NK-92 (cell line): ENCODE measurements around the gene SCAPER.
"Not testable (repeated sequence)": the region's sequence is repeated elsewhere in the genome, so short reads cannot be mapped to it uniquely, and the experiment has no call there.

Experiments used
- DNase-seq: peaks from one replicate; lab custom pipeline; 2025; ENCODE audit not compliant: unreplicated experiment; lab: John Stamatoyannopoulos, UW

SCAPER gene

DNA sequence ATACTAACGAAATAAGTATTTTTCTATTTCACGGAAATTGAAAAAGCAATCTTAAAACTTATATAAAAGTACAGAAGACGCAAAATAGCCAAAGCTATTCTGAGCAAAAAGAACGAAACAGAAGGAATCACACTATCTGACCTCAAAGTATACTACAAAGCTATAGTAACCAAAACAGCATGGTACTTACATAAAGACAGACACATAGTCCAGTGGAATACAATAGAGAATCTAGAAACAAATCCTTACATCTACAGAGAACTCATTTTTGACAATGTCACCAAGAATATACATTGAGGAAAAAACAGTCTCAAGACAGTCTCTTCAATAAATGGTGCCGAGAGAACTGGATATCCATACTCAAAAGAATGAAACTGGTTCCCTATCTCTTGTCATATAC lies 322.6 kb downstream of the SCAPER start:
- DNase-seq, result no peak

DNA sequence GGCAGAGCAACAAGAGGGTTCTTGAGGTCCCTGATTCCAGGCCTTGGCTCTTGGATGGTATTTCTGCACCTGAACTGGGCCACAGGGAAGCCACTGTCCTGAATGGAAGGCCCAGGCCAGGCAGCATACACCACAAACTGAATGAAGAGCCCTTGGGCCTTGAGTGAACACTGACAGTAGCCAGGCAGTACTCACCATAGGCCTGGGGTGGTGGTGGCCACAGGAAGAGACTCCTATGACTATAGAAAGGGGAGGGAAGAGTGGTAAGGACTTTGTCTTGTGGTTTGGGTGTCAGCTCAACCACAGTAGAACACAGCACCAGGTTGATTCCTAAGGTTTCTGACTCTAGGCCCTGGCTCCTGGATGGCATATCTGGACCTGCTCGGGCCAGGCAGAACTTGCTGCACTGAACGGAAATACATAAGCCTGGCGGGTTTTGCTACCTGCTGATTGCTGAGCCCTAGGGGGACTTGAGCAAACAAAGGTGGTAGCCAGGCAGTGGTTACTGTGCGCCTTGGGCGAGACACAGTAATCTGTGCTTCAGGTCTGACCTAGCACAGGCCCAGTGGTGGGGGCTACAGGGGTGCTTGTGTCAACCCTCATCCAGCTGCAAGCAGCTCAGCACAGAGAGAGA lies 327.1 kb downstream of the SCAPER start:
- no peak for DNase-seq

DNA sequence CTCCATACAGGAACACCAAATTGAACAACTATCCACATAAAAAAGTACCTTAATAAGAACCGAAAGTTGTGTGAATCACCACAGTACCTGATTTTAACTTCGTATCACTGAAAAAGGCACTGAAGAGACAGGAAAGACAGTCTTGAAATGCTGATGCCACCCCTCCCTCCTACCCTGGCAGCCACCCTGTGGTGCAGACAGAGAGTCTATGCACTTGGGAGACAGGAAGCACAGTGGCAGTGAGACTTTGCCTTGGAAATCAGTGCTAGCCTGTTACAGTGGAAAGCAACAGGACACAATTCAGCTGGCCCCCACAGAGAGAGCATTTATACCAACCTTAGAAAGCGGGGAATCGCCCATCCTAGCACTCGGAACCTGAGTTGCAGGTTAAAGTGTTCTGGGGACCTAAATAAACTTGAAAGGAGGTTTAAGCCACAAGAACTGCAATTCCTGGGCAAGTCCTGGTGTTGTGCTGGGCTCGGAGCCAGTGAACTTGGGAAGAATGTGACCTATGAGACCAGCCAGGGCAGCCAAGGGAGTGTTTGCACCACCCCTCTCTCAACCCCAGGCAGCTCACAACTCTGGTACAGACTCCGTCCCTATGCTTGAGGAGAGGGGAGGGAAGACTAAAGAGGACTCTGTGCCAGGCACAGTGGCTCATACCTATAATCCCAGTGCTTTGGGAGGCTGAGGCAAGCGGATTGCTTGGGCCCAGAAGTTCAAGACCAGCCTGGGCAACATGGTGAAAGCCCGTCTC lies 328.4 kb downstream of the SCAPER start:
- no peak for DNase-seq

DNA sequence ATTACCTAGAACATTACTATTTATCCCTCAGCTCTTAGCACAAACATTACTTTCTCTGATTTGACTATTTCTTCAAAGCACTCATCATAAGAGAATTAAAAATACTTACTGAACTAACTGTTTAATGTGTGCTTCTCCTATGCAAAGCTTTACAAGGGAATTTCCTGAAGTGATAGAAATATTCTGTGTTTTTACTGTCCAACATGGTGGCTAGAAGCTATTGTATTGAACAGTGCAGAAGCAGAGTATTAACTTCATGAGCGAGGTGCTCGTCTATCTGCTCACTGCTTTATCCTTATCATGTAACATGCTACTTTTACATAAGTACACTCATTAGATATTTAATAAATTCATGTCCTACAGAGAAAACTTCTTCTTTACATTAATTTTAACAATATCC lies 329.5 kb downstream of the SCAPER start:
- DNase-seq, result no peak

DNA sequence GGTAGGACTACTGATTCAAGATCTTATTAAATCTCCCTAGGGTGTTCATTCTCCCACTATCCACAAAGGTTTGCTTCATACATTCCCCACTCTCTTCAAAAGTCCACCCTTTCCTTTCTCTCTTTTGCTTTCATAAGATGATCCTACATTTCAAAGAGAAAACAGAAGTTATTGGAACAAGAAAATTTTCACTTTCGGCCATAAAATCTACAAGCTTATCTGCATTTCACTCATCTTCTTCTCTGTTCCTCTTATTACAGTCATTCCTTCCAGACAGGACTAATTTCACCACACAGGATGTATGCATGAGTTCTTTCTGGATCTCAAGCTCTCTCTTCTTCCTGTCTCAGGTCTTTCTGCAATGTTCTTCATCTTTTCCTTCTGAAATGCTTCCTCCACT lies 329.9 kb downstream of the SCAPER start:
- no peak for DNase-seq

DNA sequence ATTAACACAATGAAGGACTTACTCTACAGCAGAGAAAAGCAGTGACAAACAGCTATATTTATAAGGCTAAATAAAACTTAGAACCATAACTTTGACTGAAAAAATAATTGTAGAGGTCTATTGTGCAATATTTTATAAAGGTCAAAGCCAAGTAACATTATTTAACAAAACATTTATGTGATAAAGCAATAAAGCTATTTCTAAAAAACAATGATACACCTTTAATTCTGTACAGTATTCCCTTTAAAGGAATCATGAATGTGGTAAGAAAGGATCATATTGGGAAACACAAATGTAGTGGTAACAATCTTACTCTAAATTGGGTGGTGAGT lies 332.2 kb downstream of the SCAPER start:
- DNase-seq, result no peak

DNA sequence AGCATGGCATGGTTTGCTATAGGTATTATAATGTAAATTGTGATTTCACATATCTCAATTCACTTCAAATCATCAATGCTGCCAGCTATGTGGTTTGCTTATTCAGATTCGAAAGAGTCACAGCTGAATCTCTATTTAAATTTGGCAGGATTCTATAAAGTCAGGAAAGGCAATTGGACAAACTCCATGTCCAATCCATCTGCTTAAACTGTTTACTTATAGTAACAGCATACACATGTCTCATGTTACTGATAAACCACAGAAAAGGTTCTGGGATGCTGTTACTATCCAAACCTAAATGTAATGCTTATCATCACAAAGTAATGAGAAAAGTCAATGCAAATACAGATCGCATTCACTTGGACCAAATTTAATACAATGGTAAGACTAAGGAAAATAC lies 338.9 kb downstream of the SCAPER start:
- DNase-seq, result no peak

DNA sequence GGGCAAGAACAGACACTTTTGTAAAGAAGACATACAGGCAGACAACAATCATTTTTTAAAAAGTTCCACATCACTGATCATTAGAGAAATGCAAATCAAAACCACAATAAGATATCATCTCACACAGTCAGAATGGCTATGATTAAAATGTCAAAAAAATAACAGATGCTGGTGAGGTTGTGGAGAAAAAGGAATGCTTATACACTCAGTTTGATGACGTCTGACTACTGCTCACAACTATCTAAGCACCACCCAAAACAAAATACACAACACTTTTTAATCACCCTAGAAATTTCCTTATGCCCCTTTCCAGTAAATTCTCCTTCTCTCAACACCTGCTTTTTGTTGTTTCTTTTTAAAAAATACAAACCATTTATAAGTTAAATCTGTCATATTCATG lies 339.8 kb downstream of the SCAPER start:
- DNase-seq, result no peak

DNA sequence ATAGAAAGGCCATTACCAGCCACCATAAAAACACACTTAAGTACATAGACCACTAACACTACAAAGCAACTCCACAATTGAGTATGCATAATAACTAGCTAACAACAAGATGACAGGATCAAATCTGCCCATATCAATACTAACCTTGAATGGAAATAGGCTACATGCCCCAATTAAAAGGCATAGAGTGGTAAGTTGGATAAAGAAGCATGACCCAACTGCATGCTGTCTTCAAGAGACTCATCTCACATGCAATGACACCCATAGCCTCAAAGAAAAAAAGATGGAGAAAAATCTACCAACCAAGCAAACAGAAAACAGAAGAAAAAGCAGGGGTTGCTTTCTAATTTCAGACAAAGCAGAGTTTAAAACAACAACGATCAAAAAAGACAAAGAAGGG lies 349.9 kb downstream of the SCAPER start:
- no peak for DNase-seq

DNA sequence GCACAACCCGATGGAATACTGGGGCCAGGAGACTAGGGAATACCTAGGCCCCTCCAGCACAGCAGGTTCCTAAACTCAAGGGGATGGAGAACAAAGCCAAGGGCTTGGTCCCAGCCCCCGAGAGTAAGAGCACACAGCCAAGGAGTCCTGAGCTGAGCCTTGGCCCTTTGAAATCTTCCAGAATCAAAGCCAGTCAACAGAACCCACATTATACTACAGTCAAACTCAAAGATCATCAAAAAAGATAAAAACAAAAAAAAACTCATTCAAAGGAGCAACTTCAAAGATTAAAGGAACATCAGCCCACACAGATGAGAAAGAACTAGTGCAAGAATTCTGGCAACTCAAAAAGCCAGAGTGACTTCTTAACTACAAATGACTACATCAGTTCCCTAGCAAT lies 351.6 kb downstream of the SCAPER start:
- DNase-seq, result no peak

DNA sequence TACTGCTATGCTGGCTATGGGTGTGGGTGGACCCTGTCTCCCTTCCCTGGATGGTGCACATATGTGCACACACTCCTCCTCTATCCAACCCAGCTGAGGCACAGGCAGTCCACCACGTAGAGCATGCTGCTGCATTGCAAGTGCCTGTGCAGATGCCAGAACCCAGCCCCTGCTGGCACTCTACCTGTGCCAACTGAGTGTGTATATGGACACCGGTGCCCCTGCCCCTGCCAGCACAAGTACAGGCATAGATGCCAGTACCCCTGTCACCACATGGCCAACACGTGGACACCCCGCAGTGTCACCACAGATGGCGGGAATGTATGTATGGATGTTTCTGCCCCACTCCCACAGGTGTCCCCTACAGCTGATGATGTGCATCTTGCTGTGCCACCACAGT lies 352.0 kb downstream of the SCAPER start:
- no peak for DNase-seq

DNA sequence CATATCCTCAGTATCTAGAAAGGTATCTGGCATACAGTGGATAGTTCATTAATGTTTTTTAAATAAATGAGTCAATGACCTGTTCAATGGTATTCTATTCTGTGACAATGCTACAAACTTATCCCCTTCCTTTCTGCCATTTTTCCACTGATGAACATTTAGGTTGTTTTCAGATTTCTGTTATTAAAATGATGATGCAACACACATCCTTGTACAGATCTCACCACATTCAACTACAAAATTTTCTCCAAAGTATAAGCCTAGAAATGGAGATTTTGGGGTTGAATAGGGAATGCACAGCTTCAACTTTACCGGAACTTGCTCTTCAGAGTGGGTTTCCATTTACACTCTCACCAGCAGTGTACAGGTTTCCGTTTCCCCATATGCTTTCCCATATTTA lies 358.3 kb downstream of the SCAPER start:
- no peak for DNase-seq

DNA sequence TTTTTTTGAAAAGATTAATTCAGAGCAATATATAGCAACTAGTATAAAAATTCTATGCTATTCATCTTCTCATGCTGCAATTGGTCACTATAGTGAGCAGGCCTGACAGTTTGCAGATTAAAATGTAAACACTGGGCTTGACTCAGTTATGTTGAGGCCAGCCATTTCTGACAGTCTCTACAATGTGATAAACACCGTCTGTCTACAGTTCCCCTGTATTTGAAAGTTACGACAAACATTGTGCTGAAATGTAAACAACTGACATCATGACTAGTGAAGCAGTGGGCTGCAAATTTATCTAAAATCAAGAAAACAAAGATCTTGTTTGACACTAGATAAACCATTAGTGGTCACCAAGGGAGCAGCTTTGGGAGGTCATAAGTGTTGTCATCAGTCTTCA lies 371.1 kb downstream of the SCAPER start:
- DNase-seq, result no peak

DNA sequence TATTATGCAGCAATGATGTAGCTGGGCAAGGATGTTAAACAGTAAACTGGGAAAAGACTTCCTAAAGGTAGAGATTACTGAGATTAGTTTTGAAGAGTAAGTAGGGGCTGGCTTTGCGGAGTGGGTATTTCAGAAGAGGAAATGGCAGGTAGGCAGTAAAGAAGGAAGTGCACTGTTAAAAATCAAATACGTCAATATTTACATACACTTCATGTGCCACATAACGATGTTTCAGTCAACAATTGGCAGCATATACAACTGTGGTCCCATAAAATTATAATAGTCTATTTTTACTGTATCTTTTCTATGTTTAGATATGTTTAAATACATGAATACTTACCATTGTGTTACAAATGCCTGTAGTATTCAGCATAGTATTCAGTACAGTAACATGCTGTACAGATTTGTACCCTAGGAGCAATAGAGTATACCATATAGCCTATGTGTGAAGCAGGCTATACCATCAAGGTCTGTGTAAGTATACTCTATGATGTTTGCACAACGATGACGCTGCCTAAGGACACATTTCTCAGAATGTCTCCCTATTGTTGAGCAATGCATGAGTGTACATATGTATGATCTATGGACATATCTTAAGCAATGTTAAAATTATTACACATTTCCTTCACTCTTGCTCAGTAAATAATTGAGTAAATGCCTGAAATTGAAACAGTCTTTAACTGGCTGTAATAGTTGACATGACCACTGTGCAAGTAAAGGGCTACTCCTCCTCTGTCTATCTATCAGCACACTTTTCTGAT lies 371.9 kb downstream of the SCAPER start:
- no peak for DNase-seq

DNA sequence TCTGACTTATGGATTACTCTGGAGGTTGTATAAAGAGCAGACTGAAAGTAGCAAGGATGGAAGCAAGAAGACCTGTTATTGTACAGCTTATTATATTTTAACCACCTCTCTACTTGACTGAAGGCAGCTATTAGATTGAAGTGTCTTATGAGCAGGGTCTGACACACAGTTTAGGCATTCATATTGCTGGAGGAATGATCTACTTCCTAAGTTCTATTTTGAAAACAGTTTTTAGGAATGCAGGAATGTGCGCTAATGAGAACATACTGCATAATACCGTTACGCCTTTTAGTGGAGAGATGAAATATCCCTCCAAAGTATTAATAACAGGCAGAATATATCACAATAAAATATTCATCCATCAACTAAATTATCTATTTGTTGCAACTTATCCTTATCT lies 375.2 kb downstream of the SCAPER start:
- no peak for DNase-seq

DNA sequence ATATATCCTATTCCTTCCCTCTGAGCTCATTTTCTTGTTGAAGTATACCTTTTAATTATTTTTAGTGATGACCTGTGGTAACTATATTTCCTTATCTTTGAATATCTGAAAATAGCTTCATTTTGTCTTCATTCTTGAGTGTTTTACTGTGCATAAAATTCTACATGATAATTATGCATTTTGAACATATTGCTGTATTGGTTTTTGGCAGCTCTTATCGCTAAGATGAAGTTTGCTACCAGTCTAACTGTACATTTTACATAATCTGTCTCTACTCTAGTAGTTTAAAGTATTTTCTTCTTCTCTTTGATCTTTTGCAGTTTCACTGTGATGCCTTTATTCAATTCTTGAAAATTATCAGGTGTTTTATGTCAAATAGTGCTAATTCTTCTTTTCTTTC lies 379.0 kb downstream of the SCAPER start:
- DNase-seq, result no peak

DNA sequence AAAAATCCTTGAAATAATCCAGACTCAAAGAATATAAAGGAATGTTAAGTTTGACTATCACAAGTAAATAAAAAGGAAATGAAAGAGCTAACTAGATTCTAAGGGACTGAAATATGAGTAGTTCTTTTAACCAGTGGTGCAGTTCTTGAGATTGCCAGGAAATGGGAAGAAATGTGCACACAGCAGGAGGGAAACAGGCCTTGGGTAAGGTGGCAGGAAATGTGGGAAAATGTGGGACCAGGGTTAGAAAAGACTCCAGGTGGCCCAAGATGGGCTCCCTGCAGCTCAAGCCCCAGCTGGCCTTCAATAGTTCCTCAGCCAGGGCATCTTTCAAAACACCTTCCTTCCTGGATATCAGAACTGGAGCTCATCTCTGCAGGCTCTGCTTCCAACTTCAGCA lies 387.2 kb downstream of the SCAPER start:
- DNase-seq, result no peak

DNA sequence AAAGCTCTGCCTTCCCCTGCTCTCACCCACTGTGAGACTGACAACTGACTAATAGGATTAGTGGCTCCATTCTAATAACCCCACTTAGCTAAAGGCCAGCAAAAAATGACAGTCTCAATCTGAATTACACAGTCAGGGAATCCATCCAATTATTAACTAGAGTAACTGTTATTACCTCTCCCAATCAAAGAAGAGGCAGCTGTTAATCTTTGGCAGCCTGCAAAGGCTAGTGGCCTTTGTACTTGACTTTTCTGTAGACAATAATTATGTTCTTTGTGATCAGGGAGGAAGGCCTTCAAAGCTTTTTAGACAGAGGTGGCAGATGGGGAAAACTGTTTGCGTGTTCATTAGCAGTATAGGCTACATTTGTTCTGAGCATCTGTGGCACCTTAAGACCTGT lies 390.9 kb downstream of the SCAPER start:
- DNase-seq, result no peak

DNA sequence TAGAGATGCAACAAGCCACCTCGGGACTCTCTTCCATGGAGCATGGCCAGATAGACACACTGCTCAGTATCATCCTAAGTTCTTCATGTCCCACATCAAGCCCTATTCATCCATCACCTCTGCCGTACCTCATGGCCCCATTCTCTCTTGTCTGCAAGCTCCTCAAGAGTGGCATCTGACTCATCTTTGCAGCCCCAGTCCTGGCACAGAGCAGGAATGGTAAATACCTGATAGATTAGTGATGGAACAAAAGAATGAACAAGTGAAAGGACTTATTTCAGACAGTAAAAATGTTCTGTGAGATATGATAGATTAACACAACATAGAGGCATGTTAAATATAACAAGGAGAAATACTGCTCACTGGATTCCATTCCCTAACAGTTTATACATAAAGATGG lies 392.2 kb downstream of the SCAPER start:
- DNase-seq, result no peak

DNA sequence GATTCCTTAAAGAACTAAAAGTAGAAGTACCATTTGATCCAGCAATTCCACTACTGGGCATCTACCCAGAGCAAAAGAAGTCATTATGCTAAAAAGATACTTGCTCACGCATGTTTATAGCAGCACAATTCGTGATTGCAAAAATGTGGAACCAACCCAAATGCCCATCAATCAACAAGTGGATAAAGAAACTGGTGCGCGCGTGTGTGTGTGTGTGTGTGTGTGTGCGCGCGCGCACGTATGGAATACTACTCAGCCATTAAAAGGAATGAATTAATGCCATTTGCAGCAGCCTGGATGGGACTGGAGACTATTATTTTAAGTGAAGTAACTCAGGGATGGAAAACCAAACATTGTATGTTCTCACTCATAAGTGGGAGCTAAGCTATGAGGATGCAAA lies 394.5 kb downstream of the SCAPER start:
- DNase-seq, result not testable (repeated sequence)

DNA sequence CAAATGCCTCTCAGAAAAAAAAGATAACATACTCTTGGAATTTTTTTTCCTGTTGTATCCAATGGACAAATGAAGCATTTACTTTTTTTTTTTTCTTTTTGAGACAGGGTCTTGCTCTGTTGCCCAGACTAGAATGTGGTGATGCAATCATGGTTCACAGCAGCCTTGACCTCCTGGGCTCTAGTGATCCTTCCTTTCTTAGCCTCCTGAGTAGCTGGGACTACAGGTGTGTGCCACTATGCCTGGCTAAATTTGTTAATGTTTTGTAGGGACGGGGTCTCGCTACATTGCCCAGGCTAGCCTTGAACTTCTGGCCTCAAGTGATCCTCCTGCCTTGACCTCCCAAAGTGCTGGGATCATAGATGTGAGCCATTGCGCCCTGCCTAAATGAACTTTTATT lies 401.3 kb downstream of the SCAPER start:
- DNase-seq, result no peak

DNA sequence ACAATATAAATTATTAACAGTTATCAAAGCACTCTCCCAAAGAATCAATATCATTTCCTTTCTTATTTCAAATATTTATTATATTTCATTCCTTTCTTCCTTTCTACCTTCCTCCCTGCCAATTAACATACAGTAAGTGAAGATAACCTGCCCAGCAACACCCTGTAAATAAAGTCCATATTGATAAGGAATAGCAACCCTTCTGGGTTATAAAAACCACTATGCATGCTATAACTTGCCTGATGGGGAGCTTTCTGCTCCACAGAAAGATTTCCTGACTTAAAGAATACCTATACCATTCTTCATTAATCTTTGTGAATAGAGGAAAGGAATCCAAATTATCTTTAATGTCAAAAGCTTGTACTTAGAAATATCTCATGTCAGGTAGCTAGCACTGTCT lies 402.0 kb downstream of the SCAPER start:
- DNase-seq, result no peak
